ENCODE results near the gene THRB.

GRCh38 chr3:24474862-24475261 lies 19.8 kb downstream of the THRB start:
- TF ChIP-seq POLR2A (IDR thresholded peaks at IDR 0.05; ENCODE audit: low read depth, low read length): no peak
- TF ChIP-seq TAF1 (IDR thresholded peaks at IDR 0.05; ENCODE audit: low read depth, low read length): no peak
